Lower lobe of right lung (tissue), 2 donors: Measurements from ENCODE around the gene FGF18. TPM values are rescaled to one million over a fixed set of nuclear protein-coding genes. Genes with fewer than 3 reads are reported as not detected.
"Not testable (repeated sequence)": the region's sequence is repeated elsewhere in the genome, so short reads cannot be mapped to it uniquely, and the experiment has no call there.

ENCODE experiments used
- ATAC-seq, 2 donors: fragments of 200-7000 bp; cut with Tn5 transposase; one replicate each; pipeline ENCODE4 v1.9.1; 2020 to 2022; ENCODE audit warnings: mild to moderate bottlenecking in 2 of 2, moderate library complexity in 2 of 2
- DNase-seq: peaks from one replicate; pipeline ENCODE4 v3.0.0-alpha.2; 2020
- H3K27ac ChIP-seq: fragments of 200-600 bp; one replicate; pipeline ENCODE4 v1.8.0; 2022
- H3K27me3 ChIP-seq: fragments of 200-600 bp; one replicate; pipeline ENCODE4 v1.8.0; 2022; ENCODE audit warnings: low read depth
- H3K36me3 ChIP-seq: fragments of 200-600 bp; one replicate; pipeline ENCODE4 v1.8.0; 2022; ENCODE audit warnings: mild to moderate bottlenecking
- H3K4me1 ChIP-seq: fragments of 200-600 bp; one replicate; pipeline ENCODE4 v1.8.0; 2022
- H3K4me3 ChIP-seq: fragments of 200-600 bp; one replicate; pipeline ENCODE4 v1.8.0; 2022; ENCODE audit warnings: mild to moderate bottlenecking
- H3K9me3 ChIP-seq: fragments of 200-600 bp; one replicate; pipeline ENCODE4 v1.8.0; 2022
- intact Hi-C: fragments of 100-400 bp; cut with DNase I; formaldehyde crosslinking; loops from one replicate; pipeline ENCODE4 v1.11.0; 2022
- total RNA-seq: library from RNA; stranded (reverse); fragmentation: NEBNext Ultra II Directional; extraction: Animal tissue kit (Norgen Biotek cat#: 25700); gene quantifications from one replicate; pipeline ENCODE4 v1.2.1, GENCODE V29; 2021
- TF ChIP-seq, protein P1 (sequence below): fragments of 200-600 bp; IDR thresholded peaks from one replicate; pipeline ENCODE4 v1.8.0; 2022; ENCODE audit warnings: antibody characterized with exemption, mild to moderate bottlenecking
- donor health status: DM: no; HTN: yes; CAD: no; lungs with severe emphysema.

Gene FGF18
- total RNA-seq, 1 donor from 2014 or later = 2.0 TPM

DNA sequence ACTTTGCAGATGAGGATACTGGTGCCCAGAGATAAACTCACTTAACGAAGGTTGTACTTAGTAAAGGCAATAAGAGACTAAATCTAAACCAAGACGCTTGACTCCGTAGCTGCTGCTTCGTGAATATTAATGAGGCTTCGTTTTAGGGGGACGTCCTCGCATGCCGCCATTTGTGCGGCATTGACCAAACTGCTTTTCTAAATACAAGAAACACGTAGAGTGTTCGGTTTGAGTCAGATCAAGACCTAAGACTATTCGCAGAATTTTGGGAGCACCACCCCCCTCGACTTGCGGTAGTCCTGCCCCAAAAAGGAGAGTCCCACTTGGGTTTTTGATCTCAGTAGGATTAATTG is 30.7 kb upstream of the FGF18 start:
- TF ChIP-seq, protein P1, sequence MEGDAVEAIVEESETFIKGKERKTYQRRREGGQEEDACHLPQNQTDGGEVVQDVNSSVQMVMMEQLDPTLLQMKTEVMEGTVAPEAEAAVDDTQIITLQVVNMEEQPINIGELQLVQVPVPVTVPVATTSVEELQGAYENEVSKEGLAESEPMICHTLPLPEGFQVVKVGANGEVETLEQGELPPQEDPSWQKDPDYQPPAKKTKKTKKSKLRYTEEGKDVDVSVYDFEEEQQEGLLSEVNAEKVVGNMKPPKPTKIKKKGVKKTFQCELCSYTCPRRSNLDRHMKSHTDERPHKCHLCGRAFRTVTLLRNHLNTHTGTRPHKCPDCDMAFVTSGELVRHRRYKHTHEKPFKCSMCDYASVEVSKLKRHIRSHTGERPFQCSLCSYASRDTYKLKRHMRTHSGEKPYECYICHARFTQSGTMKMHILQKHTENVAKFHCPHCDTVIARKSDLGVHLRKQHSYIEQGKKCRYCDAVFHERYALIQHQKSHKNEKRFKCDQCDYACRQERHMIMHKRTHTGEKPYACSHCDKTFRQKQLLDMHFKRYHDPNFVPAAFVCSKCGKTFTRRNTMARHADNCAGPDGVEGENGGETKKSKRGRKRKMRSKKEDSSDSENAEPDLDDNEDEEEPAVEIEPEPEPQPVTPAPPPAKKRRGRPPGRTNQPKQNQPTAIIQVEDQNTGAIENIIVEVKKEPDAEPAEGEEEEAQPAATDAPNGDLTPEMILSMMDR = no peak
- peaks cover 38% of the 10 kb centered on the region for H3K4me1 ChIP-seq
- H3K9me3 ChIP-seq = no peaks in the 10 kb centered on the region
- H3K36me3 ChIP-seq = peaks cover 37% of the 10 kb centered on the region
- intact Hi-C loops = no loop called here
- H3K27ac ChIP-seq = no peak overlapping the region
- peak overlapping the region; percentile 95 for H3K4me3 ChIP-seq
- ATAC-seq = no peak
- peak; percentile 14 for DNase-seq
- no peaks in the 10 kb centered on the region for H3K27me3 ChIP-seq

DNA sequence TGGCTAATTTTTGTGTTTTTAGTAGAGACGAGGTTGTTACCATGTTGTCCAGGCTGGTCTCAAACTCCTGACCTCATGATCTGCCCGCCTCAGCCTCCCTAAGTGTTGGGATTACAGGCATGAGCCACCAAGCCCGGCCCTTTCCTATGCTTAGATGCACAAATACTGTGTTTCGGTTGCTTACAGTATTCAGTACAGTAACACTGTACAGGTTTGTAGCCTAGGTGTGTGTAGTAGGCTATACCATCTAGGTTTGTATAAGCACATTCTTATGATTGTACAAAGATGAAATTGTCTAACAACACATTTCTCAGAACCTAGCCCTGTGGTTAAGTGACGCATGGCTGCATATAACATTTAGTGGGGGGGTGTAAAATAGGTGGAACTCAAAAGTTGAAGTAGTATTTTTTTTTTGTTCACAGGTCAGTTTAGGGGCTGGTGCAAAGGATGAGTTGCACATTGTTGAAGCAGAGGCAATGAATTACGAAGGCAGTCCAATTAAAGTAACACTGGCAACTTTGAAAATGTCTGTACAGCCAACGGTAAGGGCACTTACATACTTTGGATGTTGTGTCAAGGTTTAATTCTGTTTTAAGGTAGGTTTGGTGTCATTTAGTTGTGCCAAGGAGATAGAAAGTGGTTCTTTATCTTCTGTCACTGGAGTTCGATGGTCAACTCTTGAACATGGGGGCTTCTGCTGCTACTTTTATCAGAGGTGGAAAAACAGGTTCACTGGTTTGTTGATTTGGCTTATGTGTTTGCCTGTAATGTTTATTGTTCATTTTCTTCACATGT is 28.4 kb upstream of the FGF18 start:
- intact Hi-C loops = no loop called here
- peaks cover 60% of the 10 kb centered on the region for H3K36me3 ChIP-seq
- peaks cover 38% of the 10 kb centered on the region for H3K4me1 ChIP-seq
- ATAC-seq (no peak), DNase-seq (no peak)
- no peak overlapping the region for H3K27ac ChIP-seq
- H3K9me3 ChIP-seq = no peaks in the 10 kb centered on the region
- peak overlapping the region; percentile 95 for H3K4me3 ChIP-seq
- H3K27me3 ChIP-seq = no peaks in the 10 kb centered on the region
- TF ChIP-seq, protein P1 = no peak

DNA sequence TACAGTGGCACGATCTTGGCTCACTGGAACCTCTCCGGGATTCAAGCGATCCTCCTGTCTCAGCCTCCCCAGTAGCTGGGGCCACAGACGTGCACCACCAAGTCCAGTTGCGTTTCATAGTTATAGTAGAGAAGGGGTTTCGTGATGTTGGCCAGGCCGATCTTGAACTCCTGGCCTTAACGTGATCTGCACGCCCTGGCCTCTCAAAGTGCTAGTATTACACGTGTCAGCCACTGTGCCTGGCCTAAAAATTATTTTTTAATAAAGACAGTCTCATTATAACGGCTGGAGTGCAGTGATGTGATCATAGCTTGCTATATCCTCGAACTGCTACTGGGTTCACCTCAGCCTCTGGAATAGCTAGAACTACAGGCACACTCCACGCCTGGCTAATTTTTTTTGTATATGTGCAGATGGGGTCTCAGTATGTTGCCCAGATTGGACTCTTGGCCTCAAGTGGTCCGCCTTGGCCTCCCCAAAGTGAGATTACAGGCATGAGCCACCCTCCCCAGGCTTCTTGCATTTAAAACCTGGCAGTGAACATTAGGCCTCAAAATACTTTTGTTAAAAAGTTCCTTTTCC is 27.4 kb upstream of the FGF18 start:
- H3K4me1 ChIP-seq = peaks cover 35% of the 10 kb centered on the region
- no peak overlapping the region for H3K4me3 ChIP-seq
- peaks cover 70% of the 10 kb centered on the region for H3K36me3 ChIP-seq
- TF ChIP-seq, protein P1 = no peak
- DNase-seq (no peak), ATAC-seq (no peak)
- H3K27me3 ChIP-seq = no peaks in the 10 kb centered on the region
- intact Hi-C loops = no loop called here
- H3K9me3 ChIP-seq = no peaks in the 10 kb centered on the region
- no peak overlapping the region for H3K27ac ChIP-seq

DNA sequence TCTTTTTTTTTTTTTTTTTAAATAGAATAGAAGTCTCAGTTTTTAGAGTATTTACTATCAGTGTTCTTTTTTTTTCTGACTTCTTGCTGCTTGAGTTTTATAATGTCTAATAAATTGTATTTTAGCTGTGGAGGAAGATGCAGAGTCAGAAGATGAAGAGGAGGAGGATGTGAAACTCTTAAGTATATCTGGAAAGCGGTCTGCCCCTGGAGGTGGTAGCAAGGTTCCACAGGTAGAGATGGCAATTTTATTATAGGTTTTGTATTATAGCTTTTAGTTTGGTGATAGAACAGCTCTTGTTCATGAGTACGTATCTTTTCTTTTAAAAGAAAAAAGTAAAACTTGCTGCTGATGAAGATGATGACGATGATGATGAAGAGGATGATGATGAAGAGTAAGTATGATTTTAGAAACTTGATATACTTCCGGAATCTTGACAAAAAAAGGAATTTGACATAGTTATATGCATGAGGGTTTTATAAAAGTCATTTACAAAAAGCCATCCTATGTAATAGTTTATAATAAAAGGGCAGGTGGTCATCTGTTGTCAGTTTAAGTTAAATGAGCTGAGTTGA is 26.8 kb upstream of the FGF18 start:
- Histone ChIP-seq H3K27me3 (no peaks in the 10 kb centered on the region), H3K4me3 (no peak overlapping the region), H3K27ac (no peak overlapping the region), H3K4me1 (peaks cover 35% of the 10 kb centered on the region), H3K9me3 (no peaks in the 10 kb centered on the region), H3K36me3 (peaks cover 76% of the 10 kb centered on the region)
- ATAC-seq (no peak), DNase-seq (no peak)
- TF ChIP-seq, protein P1 = no peak
- intact Hi-C loops = no loop called here

DNA sequence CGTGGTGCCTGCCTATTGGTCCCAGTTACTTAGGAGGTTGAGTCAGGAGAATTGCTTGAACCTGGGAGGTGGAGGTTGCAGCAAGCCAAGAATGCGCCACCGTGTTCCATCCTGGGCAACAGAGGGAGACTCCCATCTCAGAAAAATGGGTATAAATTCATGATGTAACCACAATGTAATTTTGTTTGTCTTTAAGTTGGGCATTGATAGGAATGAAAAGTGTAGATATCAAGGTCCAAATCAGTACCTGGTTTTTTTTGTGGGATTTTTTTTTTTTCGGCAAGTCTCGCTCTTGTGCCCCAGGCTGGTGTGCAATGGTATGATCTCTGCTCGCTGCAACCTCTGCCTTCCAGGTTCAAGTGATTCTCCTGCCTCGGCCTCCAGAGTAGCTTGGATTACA is 24.4 kb upstream of the FGF18 start:
- Histone ChIP-seq H3K4me1 (peaks cover 15% of the 10 kb centered on the region), H3K27ac (no peak overlapping the region), H3K27me3 (no peaks in the 10 kb centered on the region), H3K36me3 (peaks cover 100% of the 10 kb centered on the region), H3K4me3 (no peak overlapping the region), H3K9me3 (no peaks in the 10 kb centered on the region)
- ATAC-seq (no peak), DNase-seq (no peak)
- intact Hi-C loops = no loop called here
- TF ChIP-seq, protein P1 = no peak

DNA sequence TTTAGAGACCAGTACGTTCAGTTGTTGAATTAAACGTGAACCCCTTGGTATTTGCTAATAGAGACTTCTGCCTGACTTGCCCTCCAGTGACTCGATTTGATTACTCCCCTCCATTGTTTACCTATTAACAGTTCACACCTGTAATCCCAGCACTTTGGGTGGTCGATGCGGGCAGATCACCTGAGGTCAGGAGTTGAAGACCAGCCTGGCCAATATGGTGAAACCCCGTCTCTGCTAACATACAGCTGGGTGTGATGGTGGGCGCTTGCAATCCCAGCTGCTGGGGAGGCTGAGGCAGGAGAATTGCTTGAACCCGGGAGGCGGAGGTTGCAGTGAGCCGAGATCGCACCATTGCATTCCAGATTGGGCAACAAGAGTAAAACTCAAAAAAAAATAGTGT is 22.9 kb upstream of the FGF18 start:
- peaks cover 100% of the 10 kb centered on the region for H3K36me3 ChIP-seq

More for the DNA sequence above, 22.9 kb upstream of the FGF18 start:
- H3K27me3 ChIP-seq, H3K4me1 ChIP-seq, DNase-seq, ATAC-seq, H3K27ac ChIP-seq, intact Hi-C loops, H3K4me3 ChIP-seq, H3K9me3 ChIP-seq: not testable (repeated sequence)
